ENCODE measurements around the gene CDK5.

DNA sequence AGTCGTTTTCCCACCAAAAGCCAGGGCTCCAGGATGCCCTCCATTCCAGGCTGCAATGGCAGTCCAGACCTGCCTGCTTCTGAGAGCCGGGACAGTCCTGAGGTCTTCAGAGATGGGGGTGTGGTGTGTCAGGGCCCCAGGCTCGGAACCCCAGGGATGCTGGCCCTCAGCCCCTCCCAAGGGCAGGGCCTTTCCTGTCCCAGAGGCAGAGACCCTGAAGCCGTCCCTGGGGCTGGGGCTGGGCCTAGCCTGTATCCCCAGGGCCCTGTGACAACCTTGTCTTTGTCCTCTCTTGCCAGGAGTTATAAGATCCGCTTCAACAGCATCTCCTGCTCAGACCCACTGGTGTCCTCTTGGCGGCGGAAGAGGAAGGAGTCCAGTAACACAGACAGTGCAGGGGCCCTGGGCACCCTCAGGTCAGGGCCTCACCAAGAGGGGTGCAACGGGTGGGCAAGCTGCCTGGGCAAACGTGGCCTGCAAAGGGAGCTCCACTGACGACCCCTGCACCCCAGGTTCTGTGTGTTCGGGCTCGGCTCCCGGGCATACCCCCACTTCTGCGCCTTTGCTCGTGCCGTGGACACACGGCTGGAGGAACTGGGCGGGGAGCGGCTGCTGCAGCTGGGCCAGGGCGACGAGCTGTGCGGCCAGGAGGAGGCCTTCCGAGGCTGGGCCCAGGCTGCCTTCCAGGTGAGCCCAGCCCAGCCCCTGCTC lies 51.0 kb downstream of the CDK5 start:
- TF ChIP-seq, protein P1, sequence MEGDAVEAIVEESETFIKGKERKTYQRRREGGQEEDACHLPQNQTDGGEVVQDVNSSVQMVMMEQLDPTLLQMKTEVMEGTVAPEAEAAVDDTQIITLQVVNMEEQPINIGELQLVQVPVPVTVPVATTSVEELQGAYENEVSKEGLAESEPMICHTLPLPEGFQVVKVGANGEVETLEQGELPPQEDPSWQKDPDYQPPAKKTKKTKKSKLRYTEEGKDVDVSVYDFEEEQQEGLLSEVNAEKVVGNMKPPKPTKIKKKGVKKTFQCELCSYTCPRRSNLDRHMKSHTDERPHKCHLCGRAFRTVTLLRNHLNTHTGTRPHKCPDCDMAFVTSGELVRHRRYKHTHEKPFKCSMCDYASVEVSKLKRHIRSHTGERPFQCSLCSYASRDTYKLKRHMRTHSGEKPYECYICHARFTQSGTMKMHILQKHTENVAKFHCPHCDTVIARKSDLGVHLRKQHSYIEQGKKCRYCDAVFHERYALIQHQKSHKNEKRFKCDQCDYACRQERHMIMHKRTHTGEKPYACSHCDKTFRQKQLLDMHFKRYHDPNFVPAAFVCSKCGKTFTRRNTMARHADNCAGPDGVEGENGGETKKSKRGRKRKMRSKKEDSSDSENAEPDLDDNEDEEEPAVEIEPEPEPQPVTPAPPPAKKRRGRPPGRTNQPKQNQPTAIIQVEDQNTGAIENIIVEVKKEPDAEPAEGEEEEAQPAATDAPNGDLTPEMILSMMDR (IDR thresholded peaks at IDR 0.05 in 4 of 5, conservative IDR thresholded peaks at IDR 0.05 in 1 of 5): no peak
- no peak for TF ChIP-seq POLR2A (IDR thresholded peaks at IDR 0.05)
